ENCODE results near the gene CXCL16.

Gene CXCL16

GRCh38 chr17:4750606-4751005, 10.9 kb upstream of the CXCL16 start:
- no peak for DNase-seq (ENCODE audit: low read depth in 3 of 3)

GRCh38 chr17:4748686-4749085, 9.0 kb upstream of the CXCL16 start:
- no peak for DNase-seq (ENCODE audit: low read depth in 3 of 3)

- no peak for DNase-seq (ENCODE audit: low read depth in 3 of 3)
Observed at GRCh38 chr17:4747847-4748246, 8.1 kb upstream of the CXCL16 start.

DNA sequence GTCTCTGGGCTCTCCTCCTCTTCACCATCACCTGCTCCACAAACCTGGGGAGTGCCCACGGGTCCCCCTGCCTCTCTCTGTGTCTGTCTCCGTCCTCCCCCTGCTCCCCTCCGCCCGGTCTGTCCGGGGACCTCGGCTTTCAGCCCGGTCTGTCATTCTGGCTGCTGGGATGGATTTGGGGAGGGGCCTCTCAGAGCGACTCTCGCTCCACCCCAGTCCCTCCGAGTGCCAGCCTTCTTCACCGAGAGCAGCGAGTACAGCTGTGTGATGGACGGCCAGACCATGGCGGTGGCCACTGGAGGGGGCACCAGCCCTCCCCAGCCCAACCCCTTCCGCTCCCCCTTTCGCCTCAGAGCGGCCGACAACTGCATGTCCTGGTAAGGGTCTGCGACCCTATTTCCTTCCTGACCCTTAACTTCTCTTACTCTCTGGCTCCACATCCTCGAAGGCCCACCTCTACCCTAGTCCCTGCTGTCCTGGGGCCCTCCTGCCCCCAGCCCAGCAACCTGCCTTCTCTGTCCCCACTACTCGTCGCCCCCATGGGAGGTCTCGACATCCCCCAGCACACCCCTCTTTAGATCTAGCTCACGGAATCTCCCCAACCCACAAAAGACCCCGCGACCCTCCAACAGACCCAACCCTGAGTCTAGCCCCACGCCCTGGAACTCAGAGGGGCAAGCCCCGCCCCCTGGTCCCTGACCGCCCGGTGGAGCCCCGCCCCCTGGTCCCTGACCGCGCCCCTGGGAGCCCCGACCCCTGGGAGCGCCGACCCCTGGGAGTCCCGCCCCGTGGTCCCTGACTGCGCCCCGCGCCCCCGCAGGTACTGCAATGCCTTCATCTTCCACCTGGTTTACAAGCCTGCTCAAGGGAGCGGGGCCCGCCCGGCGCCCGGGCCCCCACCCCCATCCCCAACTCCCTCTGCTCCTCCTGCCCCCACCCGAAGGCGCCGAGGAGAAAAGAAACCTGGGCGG, 5.6 kb upstream of the CXCL16 start:
- DNase-seq (ENCODE audit: low read depth in 3 of 3) = no peak

- DNase-seq (ENCODE audit: low read depth in 3 of 3) = no peak
Observed at GRCh38 chr17:4743898-4744297, 4.2 kb upstream of the CXCL16 start.

GRCh38 chr17:4743216-4743615, 3.5 kb upstream of the CXCL16 start:
- DNase-seq (ENCODE audit: low read depth in 3 of 3) = no peak

DNA sequence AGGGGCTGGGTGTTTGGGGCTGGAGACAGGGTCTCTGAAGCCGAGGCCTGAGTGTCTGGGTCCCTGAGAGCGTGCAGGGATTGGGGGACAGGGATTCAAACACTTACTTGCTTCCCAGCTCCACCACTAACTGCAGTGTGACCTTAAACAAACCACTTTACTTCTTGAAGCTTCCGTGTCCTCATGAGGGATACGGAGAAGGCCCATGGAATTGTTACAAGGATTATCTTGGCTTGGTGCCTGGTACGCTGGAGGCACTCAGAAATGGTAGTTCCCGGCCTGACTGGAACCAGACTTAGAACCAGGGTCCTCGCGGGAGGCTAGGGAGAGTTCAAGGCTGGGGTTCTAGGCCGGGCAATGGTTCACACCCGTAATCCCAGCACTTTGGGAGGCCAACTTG, 2.9 kb upstream of the CXCL16 start:
- DNase-seq (ENCODE audit: low read depth in 3 of 3) = no peak

DNA sequence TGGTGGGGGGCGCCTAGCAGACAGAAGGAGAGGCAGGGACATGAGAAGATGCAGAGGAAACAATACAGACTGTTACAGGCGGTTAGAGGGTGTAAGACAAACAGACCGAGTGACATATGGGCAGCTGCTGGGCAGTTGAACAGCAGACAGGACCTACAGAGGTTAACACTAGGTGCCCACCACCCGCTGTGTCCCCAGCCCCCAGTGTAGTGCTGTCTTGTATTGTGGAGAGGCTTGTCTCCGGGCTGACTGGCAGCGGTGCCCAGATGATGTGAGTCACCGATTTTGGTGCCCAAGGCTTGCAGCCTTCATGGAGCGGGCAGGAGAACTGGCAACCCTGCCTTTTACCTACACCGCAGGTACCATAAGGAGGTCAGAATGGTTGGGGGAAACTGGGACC, 2.4 kb upstream of the CXCL16 start:
- DNase-seq (ENCODE audit: low read depth in 3 of 3) = no peak

DNA sequence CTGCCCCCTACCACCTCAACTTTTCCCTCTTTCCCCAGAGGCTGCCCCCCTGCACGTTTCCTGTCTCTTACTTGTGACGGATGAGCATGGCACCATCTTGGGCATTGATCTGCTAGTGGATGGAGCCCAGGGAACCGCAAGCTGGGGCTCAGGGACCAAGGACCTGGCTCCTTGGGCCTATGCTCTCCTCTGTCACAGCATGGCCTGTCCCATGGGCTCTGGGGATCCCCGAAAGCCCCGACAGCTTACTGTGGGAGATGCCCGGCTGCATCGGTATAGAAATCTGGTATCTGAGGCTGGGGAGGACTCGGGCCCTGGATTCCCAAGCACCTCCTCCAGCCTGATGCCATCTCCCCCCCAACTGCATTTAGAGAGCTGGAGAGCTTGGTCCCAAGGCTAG, 1.8 kb upstream of the CXCL16 start:
- DNase-seq (ENCODE audit: low read depth in 3 of 3) = no peak

DNA sequence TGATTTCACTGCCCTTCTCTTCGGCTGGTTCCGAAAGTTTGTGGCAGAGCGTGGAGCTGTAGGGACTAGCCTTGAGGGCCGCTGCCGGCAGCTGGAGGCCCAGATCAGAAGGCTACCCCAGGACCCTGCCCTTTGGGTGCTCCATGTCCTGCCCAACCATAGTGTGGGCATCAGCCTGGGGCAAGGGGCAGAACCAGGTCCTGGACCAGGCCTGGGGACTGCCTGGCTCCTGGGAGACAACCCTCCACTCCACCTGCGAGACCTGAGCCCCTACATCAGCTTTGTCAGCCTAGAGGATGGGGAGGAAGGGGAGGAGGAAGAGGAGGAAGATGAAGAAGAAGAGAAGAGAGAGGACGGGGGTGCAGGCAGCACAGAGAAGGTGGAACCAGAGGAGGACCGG, 856 bp upstream of the CXCL16 start:
- DNase-seq (ENCODE audit: low read depth in 3 of 3) = no peak

DNA sequence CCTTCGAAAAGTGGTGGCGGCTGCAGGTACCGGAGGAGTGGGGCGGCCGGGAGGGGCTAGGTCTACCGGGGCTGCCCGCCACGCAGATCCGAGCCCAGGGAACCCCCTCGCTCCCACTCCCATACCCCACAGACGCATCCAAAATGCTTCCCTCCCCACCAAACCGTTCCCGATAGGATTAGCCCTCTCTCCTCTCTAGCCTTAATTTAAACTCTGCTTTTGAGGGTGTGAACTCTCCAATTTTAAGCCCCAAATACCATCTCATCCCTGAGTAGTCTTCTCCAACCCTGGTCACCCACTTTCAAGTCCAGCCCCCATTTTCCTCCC, 260 bp upstream of the CXCL16 start:
- DNase-seq (ENCODE audit: low read depth in 3 of 3) = no peak

DNA sequence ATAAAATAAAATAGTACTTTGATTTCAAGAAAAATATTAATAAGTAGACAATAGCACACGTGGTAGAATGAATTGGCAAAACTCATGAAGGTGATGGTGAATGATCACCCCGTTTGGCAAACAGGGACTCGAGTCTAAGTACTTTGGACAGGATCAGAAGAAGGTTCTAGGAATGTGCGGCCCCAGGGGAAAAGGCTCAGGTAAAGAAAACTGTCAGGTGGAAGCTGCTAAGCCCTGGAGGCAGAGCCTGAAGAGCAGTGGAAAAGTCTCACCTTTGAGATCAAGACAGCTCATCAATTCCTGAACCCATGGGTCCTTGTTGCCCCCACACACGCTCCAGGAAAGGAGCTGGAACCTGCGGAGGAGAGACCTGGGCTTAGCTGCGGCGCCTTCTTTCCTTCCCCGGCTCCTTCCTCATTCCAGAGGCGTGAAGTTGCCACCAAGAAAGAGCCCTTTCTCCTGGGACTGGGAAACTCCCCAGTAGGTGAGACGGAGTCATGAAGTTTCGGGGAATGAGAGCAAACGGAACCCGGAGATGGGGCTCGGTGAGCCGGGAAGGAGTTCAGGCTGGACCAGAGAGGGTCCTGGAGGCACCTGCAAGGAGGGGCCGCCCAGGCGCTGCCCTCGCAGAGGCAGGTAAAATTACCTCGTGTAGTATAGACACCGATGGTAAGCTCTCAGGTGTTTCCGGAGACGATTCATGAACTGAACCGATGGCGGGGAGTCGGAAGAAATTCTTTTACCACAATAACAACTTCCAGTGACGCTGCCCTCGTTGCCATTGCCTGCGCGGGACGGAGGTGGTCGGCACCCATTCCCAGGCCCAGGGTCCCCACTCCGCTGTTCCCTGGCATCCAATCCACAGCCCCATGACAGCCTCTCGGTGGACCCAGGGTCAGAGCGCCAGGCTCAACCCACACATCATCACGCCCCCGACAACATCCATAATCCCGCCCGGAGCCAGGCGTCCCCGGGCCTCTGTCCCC, 1.3 kb downstream of the CXCL16 start:
- no peak for DNase-seq (ENCODE audit: low read depth in 3 of 3)

DNA sequence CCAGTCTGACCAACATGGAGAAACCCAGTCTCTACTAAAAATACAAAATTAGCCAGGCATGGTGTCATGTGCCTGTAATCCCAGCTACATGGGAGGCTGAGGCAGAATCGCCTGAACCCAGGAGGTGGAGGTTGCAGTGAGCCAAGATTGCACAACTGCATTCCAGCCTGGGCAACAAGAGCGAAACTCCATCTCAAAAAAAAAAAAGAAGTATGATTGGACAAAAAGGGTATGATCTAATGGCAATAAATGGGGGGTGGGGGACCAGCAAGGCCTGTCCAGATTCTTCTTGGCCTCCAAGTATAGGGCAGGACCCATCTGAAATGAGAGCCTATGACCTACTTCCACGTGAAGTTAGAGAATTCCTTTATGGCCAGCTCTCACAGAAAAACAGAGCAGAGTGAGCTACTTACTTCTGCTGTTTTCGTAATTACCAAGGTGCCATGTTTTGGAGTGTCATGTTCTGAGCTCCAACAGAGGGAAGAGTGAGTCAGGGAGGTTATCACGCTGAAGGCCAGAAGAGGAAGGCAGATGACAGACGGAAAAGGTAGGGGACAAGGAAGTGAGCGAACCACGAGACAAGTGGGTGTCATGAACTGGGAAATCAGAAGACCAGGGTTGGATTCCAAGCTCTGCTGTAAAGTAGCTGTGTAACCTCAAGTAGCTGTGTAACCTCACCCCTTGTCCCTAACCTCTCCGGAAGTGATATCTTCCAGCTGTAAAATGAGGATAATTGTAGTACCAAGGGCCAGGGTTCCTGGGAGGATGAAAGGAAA, 3.7 kb downstream of the CXCL16 start:
- DNase-seq (ENCODE audit: low read depth in 3 of 3) = no peak

DNA sequence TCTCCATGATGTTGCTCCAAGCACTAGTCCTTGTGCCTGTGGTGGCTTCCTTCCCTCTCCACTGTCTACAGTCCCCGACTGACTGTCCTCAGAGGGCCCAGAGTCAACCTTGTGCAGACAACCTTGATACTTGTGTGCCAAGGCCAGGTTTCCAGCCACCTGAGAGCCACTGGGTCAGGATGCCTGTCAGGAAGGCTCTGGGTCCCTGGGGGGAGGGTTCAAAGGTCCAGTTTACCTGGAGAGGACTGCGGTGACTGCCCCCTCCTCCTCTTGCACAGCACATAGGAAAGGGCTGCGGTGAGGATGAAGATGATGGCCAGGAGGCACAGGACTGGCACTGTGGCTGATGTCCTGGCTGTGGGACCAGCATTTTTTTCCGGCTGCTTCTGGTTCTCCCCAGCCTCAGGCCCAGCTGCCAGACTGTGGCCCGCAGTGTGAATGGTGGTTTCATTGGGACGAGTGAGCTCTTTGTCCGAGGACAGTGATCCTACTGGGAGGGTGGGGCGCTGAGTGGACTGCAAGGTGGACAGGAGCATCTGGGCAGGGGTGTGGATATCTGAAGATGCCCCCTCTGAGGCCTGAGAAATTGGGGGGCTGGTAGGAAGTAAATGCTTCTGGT, 4.8 kb downstream of the CXCL16 start:
- no peak for DNase-seq (ENCODE audit: low read depth in 3 of 3)

DNA sequence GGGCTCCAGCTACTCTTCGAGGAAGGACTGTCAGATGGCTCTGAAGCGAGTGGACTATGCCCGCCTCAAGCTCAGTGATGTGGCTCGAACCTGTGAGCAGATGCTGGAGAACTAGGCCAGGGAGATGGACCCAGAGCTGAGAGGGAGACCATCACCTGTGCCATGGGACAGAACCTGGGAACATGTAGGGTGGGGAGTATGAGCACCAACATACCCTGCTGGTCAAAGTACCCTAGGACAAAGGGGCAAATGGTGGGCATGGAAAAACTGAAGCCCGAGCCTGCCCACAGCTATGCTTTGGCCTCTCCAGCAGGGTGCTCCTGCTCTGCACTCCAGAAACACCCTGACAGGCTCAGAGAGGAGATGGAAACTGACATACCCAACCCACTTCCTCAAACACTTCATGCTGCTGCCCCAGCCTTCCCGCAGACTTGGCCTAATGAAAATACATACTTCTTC, 6.6 kb downstream of the CXCL16 start:
- DNase-seq (ENCODE audit: low read depth in 3 of 3) = no peak

- DNase-seq (ENCODE audit: low read depth in 3 of 3) = no peak
Observed at GRCh38 chr17:4728124-4728523, 11.6 kb downstream of the CXCL16 start.

DNA sequence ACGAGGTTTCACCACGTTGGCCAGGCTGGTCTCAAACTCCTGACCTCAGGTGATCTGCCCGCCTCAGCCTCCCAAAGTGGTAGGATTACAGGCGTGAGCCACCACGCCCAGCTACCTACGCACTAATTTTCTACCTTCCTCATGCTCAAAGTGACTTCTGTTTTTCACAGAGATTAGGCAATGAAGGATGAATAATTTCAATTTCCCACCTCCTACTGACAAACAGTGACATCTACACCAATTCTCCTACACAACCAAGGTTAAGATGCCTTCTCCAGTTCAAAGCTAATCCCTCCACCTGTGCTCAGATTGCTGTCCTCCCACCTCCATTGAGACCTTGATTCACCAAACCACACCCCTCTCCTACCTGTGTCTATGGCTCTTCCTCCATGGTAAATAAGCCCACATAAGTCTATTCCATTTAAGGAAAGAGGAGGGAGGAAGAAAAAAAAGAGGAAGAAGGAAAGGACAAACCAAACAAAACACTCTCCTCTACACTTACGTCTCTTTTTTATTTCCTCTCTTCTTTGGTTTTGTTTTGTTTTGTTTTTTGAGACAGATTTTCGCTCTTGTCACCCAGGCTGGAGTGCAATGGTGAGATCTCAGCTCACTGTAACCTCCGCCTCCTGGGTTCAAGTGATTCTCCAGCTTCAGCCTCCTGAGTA, 13.9 kb downstream of the CXCL16 start:
- DNase-seq (ENCODE audit: low read depth in 3 of 3) = no peak

- DNase-seq (ENCODE audit: low read depth in 3 of 3) = no peak
Observed at GRCh38 chr17:4724650-4725049, 15.1 kb downstream of the CXCL16 start.

- no peak for DNase-seq (ENCODE audit: low read depth in 3 of 3)
Observed at GRCh38 chr17:4722678-4723240, 17.0 kb downstream of the CXCL16 start.

Data from stimulated activated CD4-positive, alpha-beta T cell treated with anti-CD3 and anti-CD28 coated beads, TNF-alpha, amount 100 ng/mL, for 4 hours (primary cell).